ENCODE results near the gene PITPNM1.
"Not testable (repeated sequence)": the region's sequence is repeated elsewhere in the genome, so short reads cannot be mapped to it uniquely, and the experiment has no call there.

Gene PITPNM1

GRCh38 chr11:67468456-67468758 is 36.8 kb downstream of the PITPNM1 start (continued):
- TF ChIP-seq POU6F1 (CRISPR knock-in tag; IDR thresholded peaks at IDR 0.05; ENCODE audit: borderline replicate concordance, low read depth): no peak
- TF ChIP-seq ISL1 (CRISPR knock-in tag; IDR thresholded peaks at IDR 0.05): no peak
- TF ChIP-seq ZNF565 (CRISPR knock-in tag; conservative IDR thresholded peaks at IDR 0.05; ENCODE audit: low read depth): no peak

GRCh38 chr11:67468056-67468455 is 37.1 kb downstream of the PITPNM1 start:
- no peak for ATAC-seq
- TF ChIP-seq TCF4 (CRISPR knock-in tag; IDR thresholded peaks at IDR 0.05; ENCODE audit: borderline replicate concordance) (no peak), BACH2 (CRISPR knock-in tag; IDR thresholded peaks at IDR 0.05; ENCODE audit: borderline replicate concordance) (no peak)

GRCh38 chr11:67466962-67467771 is 38.0 kb downstream of the PITPNM1 start:
- no peak for TF ChIP-seq PPARA (CRISPR knock-in tag; IDR thresholded peaks at IDR 0.05; ENCODE audit: borderline replicate concordance)
- TF ChIP-seq ZC3H10 (CRISPR knock-in tag; IDR thresholded peaks at IDR 0.05): no peak
- TF ChIP-seq ESRRG (CRISPR knock-in tag; IDR thresholded peaks at IDR 0.05): no peak
- no peak for TF ChIP-seq TCF4 (CRISPR knock-in tag; IDR thresholded peaks at IDR 0.05; ENCODE audit: borderline replicate concordance)
- TF ChIP-seq ZNF565 (CRISPR knock-in tag; conservative IDR thresholded peaks at IDR 0.05; ENCODE audit: low read depth): no peak
- no peak for TF ChIP-seq ISL1 (CRISPR knock-in tag; IDR thresholded peaks at IDR 0.05)
- TF ChIP-seq CSDC2 (CRISPR knock-in tag; IDR thresholded peaks at IDR 0.05): no peak
- no peak for TF ChIP-seq TOX (CRISPR knock-in tag; IDR thresholded peaks at IDR 0.05; ENCODE audit: borderline replicate concordance)
- no peak for TF ChIP-seq ZNF8 (CRISPR knock-in tag; IDR thresholded peaks at IDR 0.05)
- TF ChIP-seq ARNTL (CRISPR knock-in tag; IDR thresholded peaks at IDR 0.05; ENCODE audit: borderline replicate concordance, low read depth): no peak
- no peak for TF ChIP-seq SNAI2 (CRISPR knock-in tag; IDR thresholded peaks at IDR 0.05)
- ATAC-seq: no peak

- ATAC-seq: no peak
- TF ChIP-seq PATZ1 (CRISPR knock-in tag; IDR thresholded peaks at IDR 0.05; ENCODE audit: borderline replicate concordance) (no peak), TCF4 (CRISPR knock-in tag; IDR thresholded peaks at IDR 0.05; ENCODE audit: borderline replicate concordance) (no peak), SNAI2 (CRISPR knock-in tag; IDR thresholded peaks at IDR 0.05) (no peak), ZNF565 (CRISPR knock-in tag; conservative IDR thresholded peaks at IDR 0.05; ENCODE audit: low read depth) (no peak), ZC3H10 (CRISPR knock-in tag; IDR thresholded peaks at IDR 0.05) (no peak), PPARA (CRISPR knock-in tag; IDR thresholded peaks at IDR 0.05; ENCODE audit: borderline replicate concordance) (no peak), CREB5 (CRISPR knock-in tag; IDR thresholded peaks at IDR 0.05; ENCODE audit: low read depth) (no peak), ISL1 (CRISPR knock-in tag; IDR thresholded peaks at IDR 0.05) (no peak), ESRRG (CRISPR knock-in tag; IDR thresholded peaks at IDR 0.05) (no peak), BACH2 (CRISPR knock-in tag; IDR thresholded peaks at IDR 0.05; ENCODE audit: borderline replicate concordance) (no peak), TSHZ2 (CRISPR knock-in tag; IDR thresholded peaks at IDR 0.05) (no peak), TOX (CRISPR knock-in tag; IDR thresholded peaks at IDR 0.05; ENCODE audit: borderline replicate concordance) (no peak), CSDC2 (CRISPR knock-in tag; IDR thresholded peaks at IDR 0.05) (no peak), ZNF8 (CRISPR knock-in tag; IDR thresholded peaks at IDR 0.05) (no peak), GLIS3 (CRISPR knock-in tag; IDR thresholded peaks at IDR 0.05) (no peak), OSR1 (CRISPR knock-in tag; IDR thresholded peaks at IDR 0.05) (no peak)
Observed at GRCh38 chr11:67466367-67466766, 38.8 kb downstream of the PITPNM1 start.

- ATAC-seq: not testable (repeated sequence)
Observed at GRCh38 chr11:67465530-67465929, 39.6 kb downstream of the PITPNM1 start.
